Natural killer cell (primary cell): ENCODE results near the gene ADH6. TPM values are rescaled to one million over a fixed set of nuclear protein-coding genes. Genes with fewer than 3 reads are reported as not detected.

Experiments
- ATAC-seq, 3 donors: fragments of 150-1000 bp in 2 of 3; fragments of 200-7000 bp in 1 of 3; cut with Tn5 transposase; 1 replicate in 1 of 3; 2 replicates in 2 of 3; pipeline ENCODE4 v1.10.0; 2021; ENCODE audit warnings: mild to moderate bottlenecking in 2 of 3, moderate library complexity in 2 of 3
- DNase-seq, 2 donors: peaks; one replicate each; pipeline versions ENCODE4 v3.0.0 to v3.0.0-alpha.2; 2013 to 2021; ENCODE audit warnings: mixed read lengths in 1 of 2
- H3K27ac ChIP-seq: one replicate; pipeline ENCODE4 v1.5.1; 2013; ENCODE audit warnings: mild to moderate bottlenecking, low read length
- H3K27me3 ChIP-seq: one replicate; pipeline ENCODE4 v1.6.1; 2013; ENCODE audit warnings: low read length; ENCODE audit not compliant: control insufficient read depth, insufficient read depth
- H3K36me3 ChIP-seq: one replicate; pipeline ENCODE4 v1.6.1; 2013; ENCODE audit warnings: low read length; ENCODE audit not compliant: control insufficient read depth, insufficient read depth
- H3K4me1 ChIP-seq: one replicate; pipeline ENCODE4 v1.6.1; 2013; ENCODE audit warnings: low read length; ENCODE audit not compliant: control insufficient read depth, insufficient read depth
- H3K4me3 ChIP-seq: one replicate; pipeline ENCODE4 v1.5.1; 2013; ENCODE audit warnings: low read length
- H3K9me3 ChIP-seq: one replicate; pipeline ENCODE4 v1.6.1; 2013; ENCODE audit warnings: low read length; ENCODE audit not compliant: control insufficient read depth, insufficient read depth
- H3K27ac Mint-ChIP-seq, 2 donors: one replicate each; pipeline ENCODE4 v1.8.0; 2022; ENCODE audit warnings: mild to moderate bottlenecking in 2 of 2, mixed read lengths in 2 of 2, moderate library complexity in 1 of 2
- H3K27me3 Mint-ChIP-seq, 2 donors: one replicate each; pipeline ENCODE4 v1.8.0; 2022; ENCODE audit warnings: low read depth in 2 of 2, mixed read lengths in 2 of 2
- H3K36me3 Mint-ChIP-seq: one replicate; pipeline ENCODE4 v1.8.0; 2022; ENCODE audit warnings: mixed read lengths
- H3K4me1 Mint-ChIP-seq, 2 donors: one replicate each; pipeline ENCODE4 v1.8.0; 2022; ENCODE audit warnings: mixed read lengths in 2 of 2
- H3K4me3 Mint-ChIP-seq: one replicate; pipeline ENCODE4 v1.8.0; 2022; ENCODE audit warnings: mild to moderate bottlenecking, moderate library complexity, mixed read lengths
- H3K9me3 Mint-ChIP-seq, 2 donors: one replicate each; pipeline ENCODE4 v1.8.0; 2022; ENCODE audit warnings: mixed read lengths in 2 of 2
- CTCF ChIP-seq: fragments of 200-600 bp; IDR thresholded peaks from one replicate; pipeline ENCODE4 v1.8.0; 2022; ENCODE audit warnings: antibody characterized with exemption
- WGBS: methylation state at CpG from one replicate; pipeline ENCODE4 v1.1.7; 2013; ENCODE audit warnings: missing lambda C conversion rate; ENCODE audit not compliant: insufficient coverage; 5-methylcytosine and 5-hydroxymethylcytosine counted together
- intact Hi-C: fragments of 100-400 bp; cut with micrococcal nuclease; formaldehyde crosslinking; loops from one replicate; pipeline ENCODE4 v1.14.2; 2022
- total RNA-seq, 4 donors: library from RNA; stranded (reverse); fragments of 120-200 nt in 1 of 4; gene quantifications; one replicate each; pipeline versions ENCODE4 v1.2.3 to v1.2.4, GENCODE V29; 2013 to 2022

The ADH6 gene
- total RNA-seq, 3 donors from 2014 or later (not counting 1 experiment from before 2014, with no cell fraction given) = not detected

- no peaks in the 10 kb centered on the region for H3K27me3 Mint-ChIP-seq
- ATAC-seq (no peak), DNase-seq (no peak)
- Histone ChIP-seq H3K9me3 (no peaks in the 10 kb centered on the region), H3K27ac (no peak overlapping the region), H3K27me3 (no peaks in the 10 kb centered on the region), H3K36me3 (no peaks in the 10 kb centered on the region), H3K4me1 (no peaks in the 10 kb centered on the region), H3K4me3 (no peak overlapping the region)
- H3K9me3 Mint-ChIP-seq = peaks cover 8 to 15% of the 10 kb centered on the region in 2 donors
- TF ChIP-seq CTCF = no peak
- 89% methylated on average over 1 of the region's 1 CpG for WGBS
- no peaks in the 10 kb centered on the region for H3K4me1 Mint-ChIP-seq
- intact Hi-C loops = no loop called here
- H3K4me3 Mint-ChIP-seq = no peak overlapping the region
- H3K36me3 Mint-ChIP-seq = peaks cover 7% of the 10 kb centered on the region
- no peak overlapping the region for H3K27ac Mint-ChIP-seq
Observed at GRCh38 chr4:99221980-99222379, 2.9 kb upstream of the ADH6 start.

- DNase-seq = no peak
- no peak for ATAC-seq
- Histone ChIP-seq H3K9me3 (no peaks in the 10 kb centered on the region), H3K36me3 (no peaks in the 10 kb centered on the region), H3K4me1 (no peaks in the 10 kb centered on the region), H3K27ac (no peak overlapping the region), H3K4me3 (no peak overlapping the region), H3K27me3 (no peaks in the 10 kb centered on the region)
- intact Hi-C loops = no loop called here
- H3K27me3 Mint-ChIP-seq = no peaks in the 10 kb centered on the region
- no peak overlapping the region for H3K27ac Mint-ChIP-seq
- H3K9me3 Mint-ChIP-seq = peaks cover 5 to 13% of the 10 kb centered on the region in 2 donors
- no peaks in the 10 kb centered on the region for H3K4me1 Mint-ChIP-seq
- H3K4me3 Mint-ChIP-seq = no peak overlapping the region
- 57% methylated on average over 1 of the region's 1 CpG for WGBS
- TF ChIP-seq CTCF = no peak
- no peaks in the 10 kb centered on the region for H3K36me3 Mint-ChIP-seq
Observed at GRCh38 chr4:99219479-99219878, 433 bp upstream of the ADH6 start.

GRCh38 chr4:99215521-99215920, 3.5 kb downstream of the ADH6 start:
- no peaks in the 10 kb centered on the region for H3K4me1 Mint-ChIP-seq

More at GRCh38 chr4:99215521-99215920, 3.5 kb downstream of the ADH6 start:
- 90% methylated on average over 3 of the region's 3 CpGs for WGBS
- Mint-ChIP-seq H3K4me3 (no peak overlapping the region), H3K27me3 (no peaks in the 10 kb centered on the region), H3K27ac (no peak overlapping the region), H3K36me3 (no peaks in the 10 kb centered on the region), H3K9me3 (peaks cover 4 to 8% of the 10 kb centered on the region in 2 donors)
- Histone ChIP-seq H3K4me1 (no peaks in the 10 kb centered on the region), H3K27ac (no peak overlapping the region), H3K4me3 (no peak overlapping the region), H3K9me3 (no peaks in the 10 kb centered on the region), H3K36me3 (no peaks in the 10 kb centered on the region), H3K27me3 (no peaks in the 10 kb centered on the region)
- no peak for ATAC-seq
- intact Hi-C loops = no loop called here
- no peak for DNase-seq
- no peak for TF ChIP-seq CTCF
